Pancreas (tissue), 10 donors: ENCODE results near the gene ATP6V0C. TPM values are rescaled to one million over a fixed set of nuclear protein-coding genes. Genes with fewer than 3 reads are reported as not detected.

Experiments used
- ATAC-seq, 4 donors: fragments of 200-7000 bp; cut with Tn5 transposase; one replicate each; pipeline versions ENCODE4 v1.8.0 to v1.9.1; 2020; ENCODE audit warnings: mild to moderate bottlenecking in 4 of 4, moderate library complexity in 4 of 4
- DNase-seq, 6 donors: peaks; one replicate each; pipeline ENCODE4 v3.0.0-alpha.2; 2020
- FAIRE-seq: peaks from 2 replicates; lab custom pipeline; 2012; peaks lifted over from hg19 to GRCh38; lab: Jason Lieb, UNC
- H3K27ac ChIP-seq, 4 donors: fragments of 200-600 bp; sonication (generic); 1 replicate in 3 of 4; 2 replicates in 1 of 4; pipeline versions ENCODE4 v1.5.0 to v1.8.0; 2020
- H3K27me3 ChIP-seq, 4 donors: fragments of 200-600 bp; one replicate each; pipeline ENCODE4 v1.8.0; 2021
- H3K36me3 ChIP-seq, 3 donors: fragments of 200-600 bp; sonication (generic) in 1 of 3; one replicate each; pipeline versions ENCODE4 v1.5.0 to v1.8.0; 2020 to 2021
- H3K4me1 ChIP-seq, 3 donors: fragments of 200-600 bp; one replicate each; pipeline ENCODE4 v1.8.0; 2021
- H3K4me3 ChIP-seq, 4 donors: fragments of 200-600 bp; sonication (generic) in 2 of 4; one replicate each; pipeline versions ENCODE4 v1.5.0 to v1.8.0; 2020 to 2021
- H3K9me3 ChIP-seq, 4 donors: fragments of 200-600 bp; one replicate each; pipeline ENCODE4 v1.8.0; 2021
- WGBS, 2 donors: extraction: QIAGEN DNeasy Blood & Tissue Kit; methylation state at CpG; one replicate each; pipeline ENCODE4 v1.1.7; 2013; 5-methylcytosine and 5-hydroxymethylcytosine counted together
- intact Hi-C, 3 donors: fragments of 100-400 bp; cut with DNase I; formaldehyde crosslinking; loops; one replicate each; pipeline versions ENCODE4 v1.11.1 to v1.14.2; 2022
- polyA plus RNA-seq, 2 donors: library from polyadenylated mRNA; stranded (reverse); fragments of 200-250 nt; gene quantifications; one replicate each; pipeline ENCODE4 v1.2.3, GENCODE V29; 2013
- total RNA-seq, 6 donors: library from RNA; stranded (reverse); fragmentation: NEBNext Ultra II Directional in 4 of 6; extraction: Animal tissue kit (Norgen Biotek cat#: 25700) in 4 of 6; gene quantifications; one replicate each; pipeline versions ENCODE4 v1.2.1 to v1.2.4, GENCODE V29; 2021 to 2023
- TF ChIP-seq, protein P1 (sequence below), 4 donors: fragments of 200-600 bp; sonication (generic) in 3 of 4; IDR thresholded peaks; one replicate each; pipeline versions ENCODE4 v1.5.0 to v1.8.0; 2021; ENCODE audit warnings: antibody characterized with exemption in 4 of 4
- donor health status: healthy with polysubstance abuse.
- donor health status: DM: no; HTN: no; CAD: no; lungs with moderate emphysema.
- donor health status: DM: no; HTN: no; CAD: no.
- donor health status: control.
- donor health status: control.
- donor health status: Bipolar disorder and iron deficiency.
- donor health status: DM: yes; HTN: yes; CAD: no.
- donor health status: DM: no; HTN: no; CAD: no.
- donor health status: DM: no; HTN: no; CAD: no.
- donor health status: DM: yes; HTN: yes; CAD: no.

The ATP6V0C gene
- total and polyA plus RNA-seq, 8 donors = 39.9 to 124 (median 66.8) TPM

GRCh38 chr16:2489581-2489980 is 24.2 kb upstream of the ATP6V0C start:
- ATAC-seq (no peak), FAIRE-seq (no peak), DNase-seq (peak in 1 of 6 donors; percentile 42)
- H3K4me3 ChIP-seq = no peak overlapping the region
- intact Hi-C loops = no loop called here
- H3K27me3 ChIP-seq = no peaks in the 10 kb centered on the region
- TF ChIP-seq, protein P1, sequence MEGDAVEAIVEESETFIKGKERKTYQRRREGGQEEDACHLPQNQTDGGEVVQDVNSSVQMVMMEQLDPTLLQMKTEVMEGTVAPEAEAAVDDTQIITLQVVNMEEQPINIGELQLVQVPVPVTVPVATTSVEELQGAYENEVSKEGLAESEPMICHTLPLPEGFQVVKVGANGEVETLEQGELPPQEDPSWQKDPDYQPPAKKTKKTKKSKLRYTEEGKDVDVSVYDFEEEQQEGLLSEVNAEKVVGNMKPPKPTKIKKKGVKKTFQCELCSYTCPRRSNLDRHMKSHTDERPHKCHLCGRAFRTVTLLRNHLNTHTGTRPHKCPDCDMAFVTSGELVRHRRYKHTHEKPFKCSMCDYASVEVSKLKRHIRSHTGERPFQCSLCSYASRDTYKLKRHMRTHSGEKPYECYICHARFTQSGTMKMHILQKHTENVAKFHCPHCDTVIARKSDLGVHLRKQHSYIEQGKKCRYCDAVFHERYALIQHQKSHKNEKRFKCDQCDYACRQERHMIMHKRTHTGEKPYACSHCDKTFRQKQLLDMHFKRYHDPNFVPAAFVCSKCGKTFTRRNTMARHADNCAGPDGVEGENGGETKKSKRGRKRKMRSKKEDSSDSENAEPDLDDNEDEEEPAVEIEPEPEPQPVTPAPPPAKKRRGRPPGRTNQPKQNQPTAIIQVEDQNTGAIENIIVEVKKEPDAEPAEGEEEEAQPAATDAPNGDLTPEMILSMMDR (IDR thresholded peaks at IDR 0.05) = no peak
- no peak overlapping the region for H3K27ac ChIP-seq
- no peaks in the 10 kb centered on the region for H3K9me3 ChIP-seq
- peaks cover 0 to 7% (median 0%) of the 10 kb centered on the region in 3 donors for H3K36me3 ChIP-seq
- H3K4me1 ChIP-seq = no peaks in the 10 kb centered on the region
- WGBS, 2 donors = 91 to 95% methylated on average over 16 of the region's 16 CpGs

DNA sequence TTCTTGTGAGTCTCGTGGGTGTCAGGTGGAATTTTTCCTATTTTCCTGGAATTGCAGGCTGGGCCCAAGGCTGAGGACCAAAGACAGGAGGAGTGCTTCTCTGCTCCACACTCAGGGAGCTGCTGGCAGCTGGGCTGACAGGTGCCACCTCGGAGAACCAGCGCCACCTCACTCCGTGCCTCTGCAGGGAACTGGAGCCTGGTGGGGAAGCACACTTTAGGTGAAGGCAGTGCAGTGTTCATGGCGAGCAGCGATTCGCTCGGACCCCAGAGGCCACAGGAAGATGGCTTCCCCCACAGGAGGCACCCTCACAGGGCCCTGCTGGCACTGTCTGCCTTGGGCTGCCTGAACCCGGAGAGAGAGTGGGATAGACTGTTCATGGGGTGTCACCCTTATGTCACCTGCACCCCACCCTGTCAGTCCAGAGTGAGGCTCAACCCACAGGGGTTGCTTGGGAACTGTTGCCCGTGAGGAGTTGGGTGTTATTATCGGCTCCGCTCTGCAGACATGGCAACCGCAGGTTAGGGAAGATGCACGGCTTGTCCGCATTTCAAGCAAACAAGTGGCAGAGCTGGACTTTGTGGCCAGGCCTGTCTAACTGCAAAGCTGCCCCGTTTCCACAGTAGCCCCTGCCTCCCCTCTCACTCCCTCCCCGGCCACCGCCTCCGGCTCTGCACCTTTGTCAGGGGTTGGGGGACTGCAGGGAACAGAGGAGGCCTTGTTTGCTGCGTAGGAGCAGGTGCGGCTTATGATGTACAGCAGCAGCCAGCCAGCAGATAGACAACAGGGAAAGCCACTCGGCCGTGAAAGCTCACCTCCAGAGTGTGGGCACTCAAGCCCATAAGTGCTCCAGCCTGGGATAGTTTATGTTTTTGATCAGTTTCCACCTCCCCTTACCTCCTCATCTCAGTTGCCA is 23.3 kb upstream of the ATP6V0C start:
- TF ChIP-seq, protein P1 (IDR thresholded peaks at IDR 0.05) = no peak
- Histone ChIP-seq H3K27me3 (no peaks in the 10 kb centered on the region), H3K36me3 (peaks cover 0 to 7% (median 0%) of the 10 kb centered on the region in 3 donors), H3K4me3 (no peak overlapping the region), H3K4me1 (no peaks in the 10 kb centered on the region), H3K27ac (no peak overlapping the region), H3K9me3 (no peaks in the 10 kb centered on the region)
- ATAC-seq = peak in 1 of 4 donors; percentile 17
- FAIRE-seq = no peak
- 83 to 85% methylated on average over 23 of the region's 23 CpGs for WGBS, 2 donors
- intact Hi-C loops = loop anchor here in 2 of 3 donors (10.0 kb wide), 2 partner anchors 56 to 186 kb away; no protein-coding TSS in a partner anchor
- peak in 1 of 6 donors; percentile 40 for DNase-seq

GRCh38 chr16:2492292-2492691 is 21.5 kb upstream of the ATP6V0C start:
- Histone ChIP-seq H3K27me3 (no peaks in the 10 kb centered on the region), H3K4me3 (no peak overlapping the region), H3K9me3 (no peaks in the 10 kb centered on the region), H3K27ac (no peak overlapping the region), H3K36me3 (peaks cover 0 to 21% (median 0%) of the 10 kb centered on the region in 3 donors), H3K4me1 (no peaks in the 10 kb centered on the region)
- intact Hi-C loops = loop anchor here in 2 of 3 donors (10.0 kb wide), 2 partner anchors 57 to 187 kb away; no protein-coding TSS in a partner anchor
- FAIRE-seq (no peak), ATAC-seq (peak in 2 of 4 donors; percentile 35 to 36), DNase-seq (peak in 1 of 6 donors; percentile 36)
- TF ChIP-seq, protein P1 (IDR thresholded peaks at IDR 0.05) = no peak
- 49 to 56% methylated on average over 13 of the region's 13 CpGs for WGBS, 2 donors

- no peak overlapping the region for H3K27ac ChIP-seq
- no peak overlapping the region for H3K4me3 ChIP-seq
- H3K4me1 ChIP-seq = peaks cover 2 to 10% (median 7%) of the 10 kb centered on the region in 3 donors
- intact Hi-C loops = loop anchor here in 2 of 3 donors (10.0 kb wide), 2 partner anchors 59 to 189 kb away; no protein-coding TSS in a partner anchor
- DNase-seq = peak in 1 of 6 donors; percentile 15
- WGBS, 2 donors = 80 to 82% methylated on average over 6 of the region's 6 CpGs
- H3K9me3 ChIP-seq = no peaks in the 10 kb centered on the region
- TF ChIP-seq, protein P1 (IDR thresholded peaks at IDR 0.05) = no peak
- no peak for ATAC-seq
- no peaks in the 10 kb centered on the region for H3K27me3 ChIP-seq
- no peak for FAIRE-seq
- peaks cover 0 to 25% (median 0%) of the 10 kb centered on the region in 3 donors for H3K36me3 ChIP-seq
Measured at GRCh38 chr16:2493605-2494004, 20.1 kb upstream of the ATP6V0C start.
